ENCODE results near the gene COPS8.

Gene COPS8

GRCh38 chr2:237097911-237098702 lies 12.4 kb downstream of the COPS8 start:
- Histone ChIP-seq H3K27ac (ENCODE audit: low read depth, low read length) (no peak overlapping the region), H3K27me3 (ENCODE audit: control insufficient read depth in 1 of 2, insufficient read depth in 2 of 2, low read length in 2 of 2) (no peaks in the 10 kb centered on the region), H3K9me3 (ENCODE audit: control insufficient read depth in 1 of 2, low read length in 2 of 2) (no peaks in the 10 kb centered on the region), H3K36me3 (ENCODE audit: control insufficient read depth in 1 of 2, insufficient read depth in 2 of 2, low read length in 2 of 2) (peaks cover 33 to 67% of the 10 kb centered on the region in 2 donors), H3K4me1 (ENCODE audit: control insufficient read depth in 1 of 2, insufficient read depth in 2 of 2, low read length in 2 of 2) (no peaks in the 10 kb centered on the region), H3K9ac (ENCODE audit: low read depth in 1 of 2, low read length in 2 of 2) (no peak overlapping the region), H3K4me3 (ENCODE audit: low read depth in 1 of 2, low read length in 2 of 2) (no peak overlapping the region)

DNA sequence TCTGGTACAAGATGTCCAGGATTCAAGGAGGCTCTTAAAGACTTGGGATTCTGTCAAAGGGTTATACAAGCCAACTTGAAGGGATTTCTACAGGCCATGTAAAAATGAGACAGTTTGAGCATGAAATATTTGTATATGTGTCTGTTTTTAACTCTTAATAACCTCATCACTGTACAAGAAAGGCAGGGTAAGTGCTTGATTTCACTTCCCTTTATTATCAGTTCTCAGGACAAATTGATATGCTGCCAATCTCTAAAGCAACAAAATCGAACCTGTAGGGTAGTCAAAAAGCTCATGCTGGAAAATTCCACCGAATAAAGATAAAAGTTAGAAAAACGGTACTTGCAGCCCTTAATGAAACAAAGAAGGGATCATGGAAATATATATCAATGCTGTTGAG lies 14.1 kb downstream of the COPS8 start:
- Histone ChIP-seq H3K4me1 (ENCODE audit: control insufficient read depth in 1 of 2, insufficient read depth in 2 of 2, low read length in 2 of 2) (no peaks in the 10 kb centered on the region), H3K9ac (ENCODE audit: low read depth in 1 of 2, low read length in 2 of 2) (no peak overlapping the region), H3K27ac (ENCODE audit: low read depth, low read length) (no peak overlapping the region), H3K4me3 (ENCODE audit: low read depth in 1 of 2, low read length in 2 of 2) (no peak overlapping the region), H3K27me3 (ENCODE audit: control insufficient read depth in 1 of 2, insufficient read depth in 2 of 2, low read length in 2 of 2) (no peaks in the 10 kb centered on the region), H3K36me3 (ENCODE audit: control insufficient read depth in 1 of 2, insufficient read depth in 2 of 2, low read length in 2 of 2) (peaks cover 28 to 58% of the 10 kb centered on the region in 2 donors), H3K9me3 (ENCODE audit: control insufficient read depth in 1 of 2, low read length in 2 of 2) (no peaks in the 10 kb centered on the region)

GRCh38 chr2:237101118-237101979 lies 15.7 kb downstream of the COPS8 start:
- Histone ChIP-seq H3K4me1 (ENCODE audit: control insufficient read depth in 1 of 2, insufficient read depth in 2 of 2, low read length in 2 of 2) (no peaks in the 10 kb centered on the region), H3K36me3 (ENCODE audit: control insufficient read depth in 1 of 2, insufficient read depth in 2 of 2, low read length in 2 of 2) (peaks cover 21 to 45% of the 10 kb centered on the region in 2 donors), H3K9me3 (ENCODE audit: control insufficient read depth in 1 of 2, low read length in 2 of 2) (no peaks in the 10 kb centered on the region), H3K27ac (ENCODE audit: low read depth, low read length) (no peak overlapping the region), H3K27me3 (ENCODE audit: control insufficient read depth in 1 of 2, insufficient read depth in 2 of 2, low read length in 2 of 2) (no peaks in the 10 kb centered on the region), H3K9ac (ENCODE audit: low read depth in 1 of 2, low read length in 2 of 2) (no peak overlapping the region), H3K4me3 (ENCODE audit: low read depth in 1 of 2, low read length in 2 of 2) (no peak overlapping the region)

DNA sequence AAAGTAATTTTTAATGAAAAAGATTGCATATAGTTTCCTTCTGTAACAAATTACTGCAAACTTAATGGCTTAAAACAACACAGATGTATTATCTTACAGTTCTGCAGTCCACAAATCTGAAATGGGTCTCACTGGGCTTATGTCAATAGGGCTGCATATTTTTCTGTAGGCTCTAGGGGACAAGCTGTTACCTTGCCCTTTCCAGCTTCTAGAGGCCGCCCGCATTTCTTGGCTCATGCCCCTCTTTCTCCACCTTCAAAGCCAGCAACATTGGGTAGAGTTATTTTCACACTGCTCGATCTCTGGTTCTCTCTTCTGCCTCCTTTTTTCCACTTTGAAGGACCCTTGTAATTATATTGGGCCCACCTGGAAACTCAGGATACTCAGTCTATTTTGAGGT lies 16.7 kb downstream of the COPS8 start:
- no peak overlapping the region for H3K9ac ChIP-seq (ENCODE audit: low read depth in 1 of 2, low read length in 2 of 2)
- H3K27ac ChIP-seq (ENCODE audit: low read depth, low read length), result no peak overlapping the region
- no peaks in the 10 kb centered on the region for H3K4me1 ChIP-seq (ENCODE audit: control insufficient read depth in 1 of 2, insufficient read depth in 2 of 2, low read length in 2 of 2)
- H3K4me3 ChIP-seq (ENCODE audit: low read depth in 1 of 2, low read length in 2 of 2), result no peak overlapping the region
- no peaks in the 10 kb centered on the region for H3K27me3 ChIP-seq (ENCODE audit: control insufficient read depth in 1 of 2, insufficient read depth in 2 of 2, low read length in 2 of 2)
- H3K36me3 ChIP-seq (ENCODE audit: control insufficient read depth in 1 of 2, insufficient read depth in 2 of 2, low read length in 2 of 2), result peaks cover 16 to 36% of the 10 kb centered on the region in 2 donors
- no peaks in the 10 kb centered on the region for H3K9me3 ChIP-seq (ENCODE audit: control insufficient read depth in 1 of 2, low read length in 2 of 2)

- H3K4me3 ChIP-seq (ENCODE audit: low read depth in 1 of 2, low read length in 2 of 2), result no peak overlapping the region
- H3K27ac ChIP-seq (ENCODE audit: low read depth, low read length), result no peak overlapping the region
- H3K27me3 ChIP-seq (ENCODE audit: control insufficient read depth in 1 of 2, insufficient read depth in 2 of 2, low read length in 2 of 2), result no peaks in the 10 kb centered on the region
- H3K9ac ChIP-seq (ENCODE audit: low read depth in 1 of 2, low read length in 2 of 2), result no peak overlapping the region
- no peaks in the 10 kb centered on the region for H3K4me1 ChIP-seq (ENCODE audit: control insufficient read depth in 1 of 2, insufficient read depth in 2 of 2, low read length in 2 of 2)
- no peaks in the 10 kb centered on the region for H3K36me3 ChIP-seq (ENCODE audit: control insufficient read depth in 1 of 2, insufficient read depth in 2 of 2, low read length in 2 of 2)
- no peaks in the 10 kb centered on the region for H3K9me3 ChIP-seq (ENCODE audit: control insufficient read depth in 1 of 2, low read length in 2 of 2)
These were observed 23.8 kb downstream of the COPS8 start for GRCh38 chr2:237109421-237109934.

DNA sequence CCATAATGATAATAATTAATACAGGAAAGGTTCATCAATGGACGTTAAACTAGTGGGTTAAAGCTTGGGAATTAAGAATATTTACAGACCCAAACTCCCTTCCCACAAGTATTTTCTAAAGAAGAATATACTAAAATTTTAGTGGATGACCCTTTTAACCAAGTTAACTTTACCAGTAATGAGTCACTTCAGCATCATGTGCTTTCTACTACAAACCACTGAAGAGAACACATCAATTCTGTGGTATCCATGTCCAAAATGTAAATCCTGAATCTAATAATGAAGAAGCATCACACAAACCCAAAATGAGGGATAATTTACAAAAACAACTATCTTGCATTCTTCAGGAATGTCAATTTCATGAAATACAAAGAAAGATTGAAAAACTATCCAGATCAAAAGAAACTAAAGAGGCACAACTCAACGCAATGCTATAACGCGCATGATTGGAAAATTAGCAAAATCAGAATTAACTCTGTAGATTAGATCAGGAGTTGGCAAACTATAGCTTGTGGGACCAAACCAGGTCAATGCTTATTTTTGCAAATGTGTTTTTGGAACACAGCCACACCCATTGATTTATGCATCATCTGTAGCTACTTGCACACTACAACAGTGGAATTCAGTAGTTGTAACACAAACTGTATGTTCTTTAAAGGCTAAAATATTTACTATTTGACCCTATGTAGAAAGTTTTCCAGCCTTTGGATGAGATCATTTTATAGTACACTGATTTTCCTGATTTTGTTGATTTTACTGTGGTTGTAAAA lies 27.5 kb downstream of the COPS8 start:
- H3K27me3 ChIP-seq (ENCODE audit: control insufficient read depth in 1 of 2, insufficient read depth in 2 of 2, low read length in 2 of 2), result no peaks in the 10 kb centered on the region
- no peaks in the 10 kb centered on the region for H3K9me3 ChIP-seq (ENCODE audit: control insufficient read depth in 1 of 2, low read length in 2 of 2)
- no peaks in the 10 kb centered on the region for H3K36me3 ChIP-seq (ENCODE audit: control insufficient read depth in 1 of 2, insufficient read depth in 2 of 2, low read length in 2 of 2)
- no peak overlapping the region for H3K9ac ChIP-seq (ENCODE audit: low read depth in 1 of 2, low read length in 2 of 2)
- H3K4me3 ChIP-seq (ENCODE audit: low read depth in 1 of 2, low read length in 2 of 2), result no peak overlapping the region
- no peaks in the 10 kb centered on the region for H3K4me1 ChIP-seq (ENCODE audit: control insufficient read depth in 1 of 2, insufficient read depth in 2 of 2, low read length in 2 of 2)
- H3K27ac ChIP-seq (ENCODE audit: low read depth, low read length), result no peak overlapping the region

DNA sequence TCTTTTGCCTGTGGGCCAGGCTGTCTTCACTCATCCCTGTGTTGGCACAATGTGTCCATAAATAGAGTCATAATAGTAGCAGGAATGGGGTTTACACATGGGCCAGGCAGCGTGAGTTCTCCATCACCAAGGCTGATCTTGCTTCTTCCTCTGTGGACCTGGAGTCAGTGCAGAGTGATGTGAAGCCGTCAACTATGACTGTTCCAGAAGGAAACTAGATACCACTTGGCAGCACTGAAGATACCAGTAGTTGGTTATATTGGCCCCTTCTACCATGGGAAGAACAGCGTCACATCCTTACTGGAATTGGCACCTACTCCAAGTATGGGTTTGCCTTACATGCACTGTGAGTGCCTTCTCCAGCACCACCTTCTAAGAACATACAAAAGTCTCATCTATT lies 30.2 kb downstream of the COPS8 start:
- no peaks in the 10 kb centered on the region for H3K4me1 ChIP-seq (ENCODE audit: control insufficient read depth in 1 of 2, insufficient read depth in 2 of 2, low read length in 2 of 2)
- no peaks in the 10 kb centered on the region for H3K9me3 ChIP-seq (ENCODE audit: control insufficient read depth in 1 of 2, low read length in 2 of 2)
- H3K27ac ChIP-seq (ENCODE audit: low read depth, low read length), result no peak overlapping the region
- no peaks in the 10 kb centered on the region for H3K27me3 ChIP-seq (ENCODE audit: control insufficient read depth in 1 of 2, insufficient read depth in 2 of 2, low read length in 2 of 2)
- H3K36me3 ChIP-seq (ENCODE audit: control insufficient read depth in 1 of 2, insufficient read depth in 2 of 2, low read length in 2 of 2), result no peaks in the 10 kb centered on the region
- H3K9ac ChIP-seq (ENCODE audit: low read depth in 1 of 2, low read length in 2 of 2), result no peak overlapping the region
- H3K4me3 ChIP-seq (ENCODE audit: low read depth in 1 of 2, low read length in 2 of 2), result no peak overlapping the region

- no peaks in the 10 kb centered on the region for H3K4me1 ChIP-seq (ENCODE audit: control insufficient read depth in 1 of 2, insufficient read depth in 2 of 2, low read length in 2 of 2)
These were observed 30.7 kb downstream of the COPS8 start for GRCh38 chr2:237116431-237116830.

DNA sequence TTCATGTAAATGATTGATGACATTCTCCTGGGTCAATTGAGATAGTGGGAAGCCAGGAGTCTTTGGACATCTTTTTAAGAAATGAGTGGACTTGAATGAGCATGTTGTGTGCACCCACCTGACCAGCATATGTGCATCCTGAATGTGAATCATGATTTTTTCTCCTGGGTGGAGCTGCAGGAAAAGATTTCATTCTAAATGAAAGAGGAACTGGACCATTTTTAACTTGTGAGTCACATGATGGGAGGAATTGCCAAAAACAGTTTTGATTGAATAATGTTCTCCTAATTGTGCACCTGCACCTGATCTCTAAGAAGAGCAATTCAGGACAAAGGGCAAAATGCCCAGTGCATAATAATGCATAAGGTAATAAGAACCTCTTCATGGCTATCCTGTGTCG lies 32.3 kb downstream of the COPS8 start:
- Histone ChIP-seq H3K4me3 (ENCODE audit: low read depth in 1 of 2, low read length in 2 of 2) (no peak overlapping the region), H3K27ac (ENCODE audit: low read depth, low read length) (no peak overlapping the region), H3K9me3 (ENCODE audit: control insufficient read depth in 1 of 2, low read length in 2 of 2) (no peaks in the 10 kb centered on the region), H3K9ac (ENCODE audit: low read depth in 1 of 2, low read length in 2 of 2) (no peak overlapping the region), H3K4me1 (ENCODE audit: control insufficient read depth in 1 of 2, insufficient read depth in 2 of 2, low read length in 2 of 2) (no peaks in the 10 kb centered on the region), H3K27me3 (ENCODE audit: control insufficient read depth in 1 of 2, insufficient read depth in 2 of 2, low read length in 2 of 2) (no peaks in the 10 kb centered on the region), H3K36me3 (ENCODE audit: control insufficient read depth in 1 of 2, insufficient read depth in 2 of 2, low read length in 2 of 2) (no peaks in the 10 kb centered on the region)

More at GRCh38 chr2:237116431-237116830, 30.7 kb downstream of the COPS8 start:
- no peak overlapping the region for H3K4me3 ChIP-seq (ENCODE audit: low read depth in 1 of 2, low read length in 2 of 2)
- no peaks in the 10 kb centered on the region for H3K27me3 ChIP-seq (ENCODE audit: control insufficient read depth in 1 of 2, insufficient read depth in 2 of 2, low read length in 2 of 2)
- H3K36me3 ChIP-seq (ENCODE audit: control insufficient read depth in 1 of 2, insufficient read depth in 2 of 2, low read length in 2 of 2), result no peaks in the 10 kb centered on the region
- H3K9ac ChIP-seq (ENCODE audit: low read depth in 1 of 2, low read length in 2 of 2), result no peak overlapping the region
- no peaks in the 10 kb centered on the region for H3K9me3 ChIP-seq (ENCODE audit: control insufficient read depth in 1 of 2, low read length in 2 of 2)
- H3K27ac ChIP-seq (ENCODE audit: low read depth, low read length), result no peak overlapping the region

All from duodenal mucosa (tissue), 2 donors.